ENCODE data around the gene HUS1.
A peak's percentile ranks its signal among the peaks of the same experiment; 100 is the strongest.

DNA sequence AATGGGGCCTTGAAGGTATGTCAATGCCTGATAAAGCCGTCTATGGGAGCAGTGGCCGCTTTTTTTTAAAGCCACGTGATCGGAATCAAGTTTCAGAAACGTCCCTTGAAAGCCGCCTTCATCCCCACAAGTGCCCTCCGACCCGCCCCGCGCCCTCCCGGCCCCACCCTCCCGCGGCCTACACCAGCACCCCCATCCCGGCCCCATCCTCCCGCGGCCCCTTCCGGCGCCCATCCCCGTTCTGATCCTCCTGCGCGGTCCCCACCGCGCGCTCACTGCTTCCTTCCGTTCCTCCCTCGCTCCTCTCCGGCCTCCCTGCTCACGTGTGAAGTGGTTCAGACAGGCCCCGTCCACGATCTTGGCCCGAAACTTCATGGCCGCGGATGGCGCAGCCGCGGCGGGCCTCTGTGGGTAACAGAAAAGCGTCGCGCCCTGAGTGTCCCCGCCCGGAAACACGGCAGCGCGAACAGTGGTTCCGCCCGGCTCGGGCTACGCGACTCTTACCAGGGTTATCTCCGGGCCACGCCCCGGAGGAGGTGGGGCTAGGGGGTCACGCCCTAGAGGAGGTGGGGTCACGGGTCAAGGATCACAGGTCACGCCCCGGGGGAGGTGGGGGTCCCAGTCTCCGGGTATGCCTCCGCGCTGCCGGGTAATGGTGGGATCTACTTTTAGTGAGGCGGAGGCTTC lies at the start of gene HUS1:
- TF ChIP-seq GATA2 (IDR thresholded peaks at IDR 0.05; ENCODE audit: low read depth, low read length), result peak; percentile 68
- TF ChIP-seq GATA3 (IDR thresholded peaks at IDR 0.05; ENCODE audit: low read depth, low read length), result no peak
